Central memory CD8-positive, alpha-beta T cell (primary cell): ENCODE data around the gene ARPP19.
"Not testable (repeated sequence)": the region's sequence is repeated elsewhere in the genome, so short reads cannot be mapped to it uniquely, and the experiment has no call there.

Experiments used
- ATAC-seq: fragments of 150-1000 bp; cut with Tn5 transposase; replicated peaks from 2 replicates; pipeline ENCODE4 v1.10.0; 2022; ENCODE audit warnings: mild to moderate bottlenecking, moderate FRiP score, moderate number of reproducible peaks; ENCODE audit not compliant: poor library complexity, severe bottlenecking; ENCODE audit errors: extremely low read depth
- DNase-seq, 2 donors: peaks; one replicate each; pipeline ENCODE4 v3.0.0; 2021; ENCODE audit warnings: low spot score in 2 of 2
- H3K27ac Mint-ChIP-seq: one replicate; pipeline ENCODE4 v1.8.0; 2022; ENCODE audit warnings: low read depth, mild to moderate bottlenecking, moderate library complexity, mixed read lengths
- H3K27me3 Mint-ChIP-seq: one replicate; pipeline ENCODE4 v1.8.0; 2022; ENCODE audit warnings: mixed read lengths
- H3K36me3 Mint-ChIP-seq: one replicate; pipeline ENCODE4 v1.8.0; 2022; ENCODE audit warnings: mild to moderate bottlenecking, moderate library complexity, mixed read lengths; ENCODE audit not compliant: insufficient read depth
- H3K4me1 Mint-ChIP-seq: one replicate; pipeline ENCODE4 v1.8.0; 2022; ENCODE audit warnings: mixed read lengths
- H3K4me3 Mint-ChIP-seq: one replicate; pipeline ENCODE4 v1.8.0; 2022; ENCODE audit warnings: mild to moderate bottlenecking, moderate library complexity, mixed read lengths
- H3K9me3 Mint-ChIP-seq: one replicate; pipeline ENCODE4 v1.8.0; 2022; ENCODE audit warnings: mixed read lengths

Gene ARPP19, protein sequence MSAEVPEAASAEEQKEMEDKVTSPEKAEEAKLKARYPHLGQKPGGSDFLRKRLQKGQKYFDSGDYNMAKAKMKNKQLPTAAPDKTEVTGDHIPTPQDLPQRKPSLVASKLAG

DNA sequence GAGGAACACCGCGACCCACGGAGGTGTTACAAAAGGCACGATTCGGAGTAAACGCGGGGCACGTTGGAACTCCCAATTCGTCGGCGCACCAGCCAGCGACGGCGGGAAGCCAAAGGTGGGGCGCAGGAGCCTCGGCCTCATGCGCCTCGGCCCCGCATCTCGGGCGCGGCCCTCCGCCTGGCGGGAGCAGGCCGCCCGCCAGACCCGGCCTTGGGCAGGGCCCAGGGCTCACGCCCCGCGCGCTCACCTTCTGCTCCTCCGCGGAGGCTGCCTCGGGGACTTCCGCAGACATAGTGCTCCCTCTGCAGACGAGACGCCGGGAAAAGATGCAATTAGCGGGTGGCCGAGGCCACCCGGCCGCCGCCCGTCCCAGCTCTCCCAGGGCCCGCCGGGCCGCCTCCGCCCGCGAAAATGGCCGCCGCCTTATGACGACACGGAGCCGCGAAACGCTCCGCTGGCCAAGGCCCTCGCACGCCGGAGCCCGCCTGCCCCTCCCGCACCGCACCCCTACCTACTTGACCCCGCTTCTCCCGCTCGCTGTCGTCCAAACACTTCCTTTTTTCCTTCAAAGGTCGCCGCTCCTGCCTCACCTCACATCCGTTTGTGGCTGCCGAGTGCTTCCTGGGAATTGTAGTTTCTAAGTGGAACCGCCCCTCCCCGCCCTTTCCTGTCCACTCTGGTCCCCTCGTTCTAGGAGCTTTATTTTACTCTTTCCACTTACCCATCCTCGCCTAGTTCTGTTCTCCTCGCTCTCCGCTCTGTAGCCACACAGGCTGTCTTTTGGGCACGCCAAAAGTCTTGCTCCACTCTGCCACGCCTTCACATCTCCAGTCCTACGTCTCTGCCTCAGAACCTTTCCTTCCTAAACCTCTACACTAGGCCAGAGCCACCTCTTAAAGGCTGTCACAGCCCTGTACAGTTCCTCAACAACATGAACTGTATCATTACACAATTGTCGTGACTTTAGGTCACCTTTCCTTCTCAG is at the start of gene ARPP19:
Gene ARPP19, minus strand, starts transcription at position 430 of the 985 bp plus-strand sequence. Its CDS starts 138 bp downstream, at position 292.
- Mint-ChIP-seq H3K27me3 (no peaks in the 10 kb centered on the region), H3K9me3 (no peaks in the 10 kb centered on the region), H3K4me1 (peaks cover 32% of the 10 kb centered on the region), H3K36me3 (peaks cover 16% of the 10 kb centered on the region), H3K27ac (peak within 1 kb of the TSS; percentile 97), H3K4me3 (peak within 1 kb of the TSS; percentile 87)
- DNase-seq (peak; percentile 68 to 70), ATAC-seq (peak; percentile 72)

DNA sequence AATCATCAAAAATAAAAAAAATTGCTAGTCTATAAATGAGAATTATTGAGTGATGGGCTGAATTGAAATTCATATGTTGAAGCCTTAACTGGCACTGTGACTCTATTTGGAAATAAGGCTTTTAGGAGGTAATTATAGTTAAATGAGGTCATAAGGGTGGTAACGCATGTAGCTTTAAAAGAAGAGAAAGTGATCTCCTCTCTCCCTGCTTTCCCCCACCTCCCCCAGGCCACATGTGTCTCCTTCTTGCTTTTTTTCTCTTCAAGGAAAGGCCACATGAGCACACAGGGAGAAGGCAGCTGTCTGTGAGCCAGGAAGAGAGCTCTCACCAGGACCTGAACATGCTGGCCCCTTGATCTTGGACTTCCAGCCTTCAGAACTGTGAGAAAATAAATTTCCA is 48.2 kb upstream of the ARPP19 start:
- no peaks in the 10 kb centered on the region for H3K27me3 Mint-ChIP-seq
- no peak for DNase-seq
- no peaks in the 10 kb centered on the region for H3K9me3 Mint-ChIP-seq
- no peak overlapping the region for H3K4me3 Mint-ChIP-seq
- peaks cover 38% of the 10 kb centered on the region for H3K36me3 Mint-ChIP-seq
- peaks cover 11% of the 10 kb centered on the region for H3K4me1 Mint-ChIP-seq
- ATAC-seq, result no peak
- peak overlapping the region; percentile 35 for H3K27ac Mint-ChIP-seq

DNA sequence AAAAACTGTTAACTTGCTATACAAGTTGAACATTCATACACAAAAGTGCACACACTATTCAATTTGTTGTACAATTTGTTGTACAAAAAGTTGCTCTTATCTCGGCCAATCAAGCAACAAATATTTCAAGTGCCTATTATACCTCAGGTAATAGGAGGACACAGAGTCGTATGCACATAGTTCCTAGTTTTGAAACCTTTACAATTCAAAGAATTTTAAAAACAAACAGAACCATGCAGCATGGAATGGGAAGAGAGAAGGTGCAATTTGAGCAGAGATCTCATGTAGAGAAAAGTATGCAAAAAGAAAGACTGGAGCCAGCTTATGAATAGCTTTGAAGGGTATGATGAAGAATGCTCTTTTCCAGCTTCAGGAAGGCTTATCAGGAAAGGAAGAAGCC is 46.5 kb upstream of the ARPP19 start:
- no peaks in the 10 kb centered on the region for H3K27me3 Mint-ChIP-seq
- peaks cover 11% of the 10 kb centered on the region for H3K4me1 Mint-ChIP-seq
- H3K36me3 Mint-ChIP-seq, result peaks cover 31% of the 10 kb centered on the region
- H3K27ac Mint-ChIP-seq, result no peak overlapping the region
- H3K4me3 Mint-ChIP-seq, result no peak overlapping the region
- H3K9me3 Mint-ChIP-seq, result no peaks in the 10 kb centered on the region
- no peak for DNase-seq
- ATAC-seq, result no peak

DNA sequence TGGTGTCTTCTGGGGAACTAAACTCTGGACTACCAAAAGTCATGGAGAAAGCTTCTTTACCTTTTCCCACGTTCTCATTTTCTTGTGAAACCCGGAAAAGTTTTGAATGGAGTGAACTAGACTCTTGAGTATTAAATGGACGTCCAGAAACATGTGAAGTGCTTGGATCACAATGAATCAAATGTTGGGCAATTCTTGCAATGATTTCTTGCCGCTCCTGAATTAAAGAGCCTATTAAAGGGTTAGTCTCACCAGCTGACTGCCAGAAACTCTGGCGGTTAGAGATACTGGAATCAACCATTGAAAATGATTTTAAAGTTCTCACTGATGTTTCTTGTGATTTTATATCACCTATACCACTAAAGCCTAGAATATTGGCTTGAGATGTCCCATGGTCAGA is 40.8 kb upstream of the ARPP19 start:
- H3K27me3 Mint-ChIP-seq, result no peaks in the 10 kb centered on the region
- H3K36me3 Mint-ChIP-seq, result peaks cover 36% of the 10 kb centered on the region
- no peak for ATAC-seq
- no peak overlapping the region for H3K27ac Mint-ChIP-seq
- H3K4me1 Mint-ChIP-seq, result no peaks in the 10 kb centered on the region
- no peak for DNase-seq
- no peaks in the 10 kb centered on the region for H3K9me3 Mint-ChIP-seq
- H3K4me3 Mint-ChIP-seq, result no peak overlapping the region

DNA sequence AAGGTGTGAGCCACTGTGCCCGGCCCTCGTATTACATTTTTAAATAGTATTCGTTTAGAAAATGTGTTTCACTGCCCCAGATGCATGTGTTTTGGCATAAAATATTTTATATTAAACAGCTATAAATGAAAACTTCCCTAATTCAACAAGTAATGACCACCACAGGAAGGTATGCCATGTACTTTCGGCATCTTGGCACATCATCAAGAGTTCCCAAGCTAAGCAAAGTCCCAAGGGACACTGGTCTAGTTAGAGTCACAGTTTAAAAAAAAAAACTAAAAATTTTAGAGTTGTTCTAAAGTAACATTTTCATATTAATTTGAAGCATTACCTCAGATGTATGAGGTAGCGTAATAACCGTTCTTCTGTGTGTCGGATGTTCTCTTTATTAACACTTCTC is 15.6 kb upstream of the ARPP19 start:
- no peak for ATAC-seq
- no peaks in the 10 kb centered on the region for H3K4me1 Mint-ChIP-seq
- peaks cover 40% of the 10 kb centered on the region for H3K36me3 Mint-ChIP-seq
- H3K27me3 Mint-ChIP-seq, result no peaks in the 10 kb centered on the region
- H3K9me3 Mint-ChIP-seq, result no peaks in the 10 kb centered on the region
- H3K4me3 Mint-ChIP-seq, result no peak overlapping the region
- DNase-seq, result no peak
- no peak overlapping the region for H3K27ac Mint-ChIP-seq

DNA sequence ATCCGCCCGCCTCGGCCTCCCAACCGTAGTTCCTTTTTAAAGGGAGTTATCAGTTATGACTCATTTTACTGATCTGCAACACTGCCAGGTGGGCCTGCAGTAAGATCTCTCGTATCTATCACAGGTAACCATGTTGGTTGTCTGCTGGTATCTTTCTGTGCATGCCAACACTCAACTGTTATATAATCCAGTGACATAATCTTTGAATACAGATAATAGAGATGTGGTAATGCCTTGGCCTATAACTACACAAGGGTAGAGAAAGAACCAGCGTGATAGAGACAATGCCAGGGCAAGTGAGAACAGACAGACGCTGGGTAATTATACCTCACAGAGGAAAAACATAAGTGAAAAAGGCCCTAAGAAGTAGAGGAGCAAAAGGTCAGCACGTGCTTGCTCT is 11.0 kb upstream of the ARPP19 start:
- H3K4me3 Mint-ChIP-seq, result no peak overlapping the region
- H3K4me1 Mint-ChIP-seq, result no peaks in the 10 kb centered on the region
- no peaks in the 10 kb centered on the region for H3K9me3 Mint-ChIP-seq
- H3K27me3 Mint-ChIP-seq, result no peaks in the 10 kb centered on the region
- DNase-seq (no peak), ATAC-seq (no peak)
- H3K36me3 Mint-ChIP-seq, result peaks cover 33% of the 10 kb centered on the region
- H3K27ac Mint-ChIP-seq, result no peak overlapping the region

DNA sequence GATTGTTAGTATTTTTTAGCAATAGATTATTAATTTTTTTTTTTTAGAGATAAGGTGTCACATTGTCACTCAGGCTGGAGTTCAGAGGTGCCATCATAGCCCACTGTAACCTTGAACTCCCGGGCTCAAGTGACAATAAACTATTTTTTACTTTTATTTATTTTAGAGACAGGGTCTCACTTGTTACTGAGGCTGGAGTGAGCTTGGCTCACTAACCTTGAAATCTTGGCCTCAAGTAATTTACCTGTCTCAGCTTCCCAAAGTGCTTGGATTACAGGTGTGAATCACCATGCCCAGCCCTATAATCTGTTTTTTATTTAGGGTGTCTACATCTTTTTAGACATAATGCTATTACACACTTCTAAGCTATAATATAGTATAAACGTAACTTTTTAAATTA is 7.9 kb upstream of the ARPP19 start:
- Mint-ChIP-seq H3K36me3 (peaks cover 9% of the 10 kb centered on the region), H3K4me1 (no peaks in the 10 kb centered on the region), H3K9me3 (no peaks in the 10 kb centered on the region), H3K27ac (no peak overlapping the region), H3K4me3 (no peak overlapping the region), H3K27me3 (no peaks in the 10 kb centered on the region)
- no peak for DNase-seq
- ATAC-seq, result no peak

DNA sequence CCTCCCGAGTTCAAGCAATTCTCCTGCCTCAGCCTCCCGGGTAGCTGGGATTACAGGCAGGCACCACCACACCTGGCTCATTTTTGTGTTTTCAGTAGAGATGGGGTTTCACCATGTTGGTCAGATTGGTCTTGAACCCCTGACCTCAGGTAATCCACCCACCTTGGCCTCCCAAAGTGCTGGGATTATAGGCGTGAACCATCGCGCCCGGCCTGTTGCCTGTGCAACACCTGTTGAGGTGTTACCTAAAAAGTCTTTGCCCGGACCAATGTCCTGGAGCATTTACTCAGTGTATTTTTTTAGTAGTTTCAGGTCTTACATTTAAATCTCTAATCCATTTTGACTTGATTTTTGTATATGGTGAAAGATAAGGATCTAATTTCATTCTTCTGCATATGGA is 6.7 kb upstream of the ARPP19 start:
- H3K27ac Mint-ChIP-seq, H3K36me3 Mint-ChIP-seq, H3K4me1 Mint-ChIP-seq, ATAC-seq, H3K4me3 Mint-ChIP-seq, DNase-seq, H3K27me3 Mint-ChIP-seq, H3K9me3 Mint-ChIP-seq: not testable (repeated sequence)

DNA sequence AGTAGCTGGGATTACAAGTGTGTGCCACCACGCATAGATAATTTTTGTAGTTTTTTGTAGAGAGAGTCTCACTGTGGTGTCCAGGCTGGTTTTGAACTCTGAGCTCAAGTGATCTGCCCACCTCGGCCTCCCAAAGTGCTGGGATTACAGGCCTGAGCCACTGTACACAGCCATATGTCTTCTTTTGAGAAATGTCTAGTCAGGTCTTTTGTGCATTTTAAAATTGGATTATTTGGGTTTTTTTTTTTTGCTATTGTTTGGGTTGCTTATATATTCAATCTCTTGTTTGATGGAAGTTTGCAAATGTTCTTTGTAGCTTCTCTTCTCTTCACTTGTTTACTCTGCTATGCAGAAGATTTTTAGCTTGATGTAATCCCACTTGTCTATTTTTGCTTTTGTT is 6.2 kb upstream of the ARPP19 start:
- Mint-ChIP-seq H3K4me3 (no peak overlapping the region), H3K27ac (no peak overlapping the region), H3K27me3 (no peaks in the 10 kb centered on the region), H3K36me3 (peaks cover 8% of the 10 kb centered on the region), H3K4me1 (no peaks in the 10 kb centered on the region), H3K9me3 (no peaks in the 10 kb centered on the region)
- ATAC-seq (no peak), DNase-seq (no peak)

DNA sequence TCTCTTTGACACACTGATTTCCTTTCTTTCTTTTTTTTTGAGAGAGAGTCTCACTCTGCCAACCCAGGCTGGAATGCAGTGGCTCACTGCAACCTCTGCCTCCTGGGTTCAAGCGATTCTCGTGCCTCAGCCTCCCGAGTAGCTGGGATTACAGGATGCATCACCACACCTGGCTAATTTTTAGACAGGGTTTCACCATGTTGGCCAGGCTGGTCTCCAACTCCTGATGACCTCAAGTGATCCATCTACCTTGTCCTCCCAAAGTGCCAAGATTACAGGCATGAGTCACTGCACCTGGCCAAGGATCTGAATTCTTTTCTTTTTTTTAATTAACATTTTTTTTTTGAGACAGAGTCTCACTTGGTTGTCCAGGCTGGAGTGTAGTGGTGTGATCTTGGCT is 5.8 kb upstream of the ARPP19 start:
- not testable (repeated sequence) for H3K4me3 Mint-ChIP-seq, H3K4me1 Mint-ChIP-seq, H3K27ac Mint-ChIP-seq, H3K9me3 Mint-ChIP-seq, H3K36me3 Mint-ChIP-seq, DNase-seq, H3K27me3 Mint-ChIP-seq, ATAC-seq

DNA sequence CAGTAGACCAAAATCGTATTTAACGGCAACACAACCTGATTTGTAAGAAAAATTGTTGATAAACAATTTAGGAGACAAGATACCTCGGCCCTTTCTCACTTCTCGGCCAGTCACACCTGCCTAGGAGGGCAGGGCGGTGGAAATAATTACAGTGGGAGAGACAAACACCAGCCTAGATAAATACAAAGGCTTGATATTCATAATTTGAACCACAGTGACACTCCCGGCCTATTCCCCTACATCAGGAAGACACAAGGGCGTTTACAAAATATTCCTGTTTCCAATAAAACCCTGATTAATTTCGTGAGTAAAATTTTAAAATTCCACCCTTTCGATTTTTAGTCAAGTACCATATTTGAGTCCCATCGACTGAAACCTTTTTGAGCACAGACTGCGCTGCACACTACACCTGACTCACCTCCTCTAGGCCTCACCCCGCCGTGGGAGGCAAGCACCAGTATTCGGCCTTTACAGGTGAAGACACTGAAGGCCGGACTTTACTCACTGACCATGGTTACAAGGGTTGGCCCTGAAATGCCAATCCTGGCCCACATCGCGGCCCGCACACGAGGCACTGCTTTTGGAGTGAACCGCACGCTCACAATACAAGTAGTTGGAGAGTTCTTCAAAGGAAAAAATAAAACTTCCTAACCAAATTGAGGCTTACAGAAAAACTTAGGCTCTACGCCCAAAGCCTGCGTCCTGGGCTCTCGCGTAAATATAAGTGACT is 794 bp downstream of the ARPP19 start:
- Mint-ChIP-seq H3K27me3 (no peaks in the 10 kb centered on the region), H3K36me3 (peaks cover 16% of the 10 kb centered on the region), H3K27ac (peak overlapping the region; percentile 97), H3K4me1 (peaks cover 34% of the 10 kb centered on the region), H3K9me3 (no peaks in the 10 kb centered on the region), H3K4me3 (peak overlapping the region; percentile 87)
- ATAC-seq (peak; percentile 48), DNase-seq (peak in 1 of 2 donors; percentile 28)

DNA sequence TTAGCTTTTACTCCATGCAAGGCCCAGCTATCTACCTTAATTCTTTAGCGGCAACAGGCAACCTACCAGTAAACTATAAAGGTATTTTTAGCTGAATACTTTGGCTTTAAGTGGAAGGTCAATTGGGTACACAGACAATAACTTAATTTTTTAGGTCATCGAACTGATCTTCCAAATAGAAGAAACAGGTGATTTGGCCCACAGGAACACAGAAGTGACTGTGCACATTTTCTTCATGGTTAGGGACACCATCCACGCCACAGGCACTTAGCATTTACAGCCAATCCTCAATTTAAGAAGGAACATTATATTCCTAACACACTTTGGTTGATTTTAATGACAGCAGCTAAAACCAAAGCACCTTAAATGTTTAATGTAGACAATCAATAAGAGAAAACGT is 1.9 kb downstream of the ARPP19 start:
- H3K4me1 Mint-ChIP-seq, result peaks cover 42% of the 10 kb centered on the region
- H3K9me3 Mint-ChIP-seq, result no peaks in the 10 kb centered on the region
- ATAC-seq (no peak), DNase-seq (no peak)
- peak overlapping the region; percentile 87 for H3K4me3 Mint-ChIP-seq
- H3K36me3 Mint-ChIP-seq, result peaks cover 17% of the 10 kb centered on the region
- H3K27me3 Mint-ChIP-seq, result no peaks in the 10 kb centered on the region
- H3K27ac Mint-ChIP-seq, result no peak overlapping the region
